Activated CD8-positive, alpha-beta memory T cell treated with anti-CD3 and anti-CD28 coated beads, Interleukin-2, amount 50 U/mL, for 48 hours (primary cell): ENCODE measurements around the gene MEF2C.
"Not testable (repeated sequence)": the region's sequence is repeated elsewhere in the genome, so short reads cannot be mapped to it uniquely, and the experiment has no call there.

Source experiments
- DNase-seq: peaks from one replicate; pipeline ENCODE4 v3.0.0-alpha.2; 2020

MEF2C gene

GRCh38 chr5:88883059-88883835 is at the start of gene MEF2C:
Gene MEF2C (minus strand): TSS chr5:88883184. CDS start chr5:88823788, 59,396 bp downstream.
- peak; percentile 49 for DNase-seq

- DNase-seq, result no peak
These were observed 49.6 kb upstream of the MEF2C start for GRCh38 chr5:88932541-88932940.

- no peak for DNase-seq
These were observed 47.4 kb upstream of the MEF2C start for GRCh38 chr5:88930335-88930734.

- no peak for DNase-seq
These were observed 46.4 kb upstream of the MEF2C start for GRCh38 chr5:88929385-88929784.

- DNase-seq, result no peak
These were observed 43.8 kb upstream of the MEF2C start for GRCh38 chr5:88926774-88927173.

GRCh38 chr5:88925692-88926490 is 42.9 kb upstream of the MEF2C start:
- no peak for DNase-seq

GRCh38 chr5:88924330-88924657 is 41.3 kb upstream of the MEF2C start:
- DNase-seq, result no peak

GRCh38 chr5:88923623-88924329 is 40.8 kb upstream of the MEF2C start:
- no peak for DNase-seq

- not testable (repeated sequence) for DNase-seq
These were observed 29.8 kb upstream of the MEF2C start for GRCh38 chr5:88912743-88913142.

- DNase-seq, result not testable (repeated sequence)
These were observed 28.1 kb upstream of the MEF2C start for GRCh38 chr5:88911059-88911572.

- DNase-seq, result not testable (repeated sequence)
These were observed 21.5 kb upstream of the MEF2C start for GRCh38 chr5:88904478-88904877.

GRCh38 chr5:88903966-88904365 is 21.0 kb upstream of the MEF2C start:
- not testable (repeated sequence) for DNase-seq

GRCh38 chr5:88901077-88901476 is 18.1 kb upstream of the MEF2C start:
- not testable (repeated sequence) for DNase-seq

- DNase-seq, result no peak
These were observed 16.2 kb upstream of the MEF2C start for GRCh38 chr5:88899096-88899737.

GRCh38 chr5:88897748-88898147 is 14.8 kb upstream of the MEF2C start:
- DNase-seq, result no peak

GRCh38 chr5:88895681-88896501 is 12.9 kb upstream of the MEF2C start:
- DNase-seq, result no peak

GRCh38 chr5:88892669-88893068 is 9.7 kb upstream of the MEF2C start:
- DNase-seq, result no peak

- no peak for DNase-seq
These were observed 7.2 kb upstream of the MEF2C start for GRCh38 chr5:88890070-88890781.

GRCh38 chr5:88889189-88890069 is 6.4 kb upstream of the MEF2C start:
- no peak for DNase-seq

- no peak for DNase-seq
These were observed 5.8 kb upstream of the MEF2C start for GRCh38 chr5:88888848-88889188.
